ENCODE measurements around the gene CDKAL1. TPM values are rescaled to one million over a fixed set of nuclear protein-coding genes. Genes with fewer than 3 reads are reported as not detected.
"Not testable (repeated sequence)": the region's sequence is repeated elsewhere in the genome, so short reads cannot be mapped to it uniquely, and the experiment has no call there.

Gene CDKAL1
- total RNA-seq, 2 experiments from 2014 or later: 23.5 to 26.9 TPM

GRCh38 chr6:20830576-20830975 is 296.3 kb downstream of the CDKAL1 start:
- POLR2A ChIA-PET: no interaction called here
- no peak for DNase-seq

GRCh38 chr6:20831251-20831650 is 297.0 kb downstream of the CDKAL1 start:
- CTCF ChIA-PET; H3K27ac Mint-ChIP-seq; H3K36me3 Mint-ChIP-seq (ENCODE audit: low read depth); DNase-seq; POLR2A ChIA-PET; H3K4me3 Mint-ChIP-seq; H3K9me3 Mint-ChIP-seq; H3K27me3 Mint-ChIP-seq: not testable (repeated sequence)
- H3K4me1 Mint-ChIP-seq: peaks cover 20% of the 10 kb centered on the region

More at GRCh38 chr6:20830576-20830975, 296.3 kb downstream of the CDKAL1 start:
- Mint-ChIP-seq H3K27me3 (no peaks in the 10 kb centered on the region), H3K4me3 (no peak overlapping the region), H3K4me1 (peaks cover 16% of the 10 kb centered on the region), H3K27ac (no peak overlapping the region), H3K36me3 (ENCODE audit: low read depth) (peaks cover 5% of the 10 kb centered on the region), H3K9me3 (peaks cover 3% of the 10 kb centered on the region)
- CTCF ChIA-PET: no interaction called here

GRCh38 chr6:20833881-20834515 is 299.7 kb downstream of the CDKAL1 start:
- ChIA-PET CTCF (interaction anchor here (1.1 kb wide), 1 partner anchor 697 kb away, joined by 3 read pairs; no protein-coding TSS in a partner anchor), POLR2A (no interaction called here)
- Mint-ChIP-seq H3K27me3 (no peaks in the 10 kb centered on the region), H3K4me3 (no peak overlapping the region), H3K4me1 (peaks cover 38% of the 10 kb centered on the region), H3K27ac (no peak overlapping the region), H3K9me3 (peaks cover 3% of the 10 kb centered on the region), H3K36me3 (ENCODE audit: low read depth) (peaks cover 18% of the 10 kb centered on the region)
- DNase-seq: no peak

- H3K4me3 Mint-ChIP-seq: no peak overlapping the region
- H3K27ac Mint-ChIP-seq: no peak overlapping the region
- peaks cover 47% of the 10 kb centered on the region for H3K4me1 Mint-ChIP-seq
- no peak for DNase-seq
- no peaks in the 10 kb centered on the region for H3K27me3 Mint-ChIP-seq
- H3K36me3 Mint-ChIP-seq (ENCODE audit: low read depth): peaks cover 18% of the 10 kb centered on the region
- POLR2A ChIA-PET: no interaction called here
- CTCF ChIA-PET: interaction anchor here (1.1 kb wide), 1 partner anchor 11 kb away, joined by 4 read pairs; no protein-coding TSS in a partner anchor
- H3K9me3 Mint-ChIP-seq: peaks cover 2% of the 10 kb centered on the region
Measured at GRCh38 chr6:20835315-20836010, 301.2 kb downstream of the CDKAL1 start.

DNA sequence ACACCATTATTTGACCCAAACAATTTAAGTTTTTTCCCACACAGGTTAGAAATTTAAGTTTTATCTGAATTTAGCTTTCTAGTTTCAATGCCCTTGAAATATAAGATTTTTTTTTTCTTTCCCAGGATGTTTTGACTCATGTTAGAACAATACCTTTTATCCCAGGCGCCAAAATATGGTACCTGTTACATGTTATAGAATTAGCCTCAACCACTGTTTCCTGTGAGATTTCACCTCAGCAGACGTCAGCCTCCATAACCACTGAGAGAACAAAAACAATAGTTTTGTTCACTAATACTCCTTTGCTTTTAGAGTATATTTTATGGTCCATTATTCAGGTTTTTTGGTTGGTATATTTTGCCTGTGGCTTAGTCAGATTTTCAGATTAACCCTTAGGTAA is 302.9 kb downstream of the CDKAL1 start:
- H3K27ac Mint-ChIP-seq: peak overlapping the region; percentile 34
- no peaks in the 10 kb centered on the region for H3K27me3 Mint-ChIP-seq
- no peak overlapping the region for H3K4me3 Mint-ChIP-seq
- H3K4me1 Mint-ChIP-seq: peaks cover 54% of the 10 kb centered on the region
- CTCF ChIA-PET: no interaction called here
- DNase-seq: peak; percentile 26
- H3K9me3 Mint-ChIP-seq: peaks cover 2% of the 10 kb centered on the region
- H3K36me3 Mint-ChIP-seq (ENCODE audit: low read depth): peaks cover 17% of the 10 kb centered on the region
- POLR2A ChIA-PET: no interaction called here

- Mint-ChIP-seq H3K36me3 (ENCODE audit: low read depth) (peaks cover 15% of the 10 kb centered on the region), H3K27me3 (no peaks in the 10 kb centered on the region), H3K4me1 (peaks cover 52% of the 10 kb centered on the region), H3K9me3 (peaks cover 2% of the 10 kb centered on the region), H3K4me3 (no peak overlapping the region), H3K27ac (no peak overlapping the region)
- CTCF ChIA-PET: no interaction called here
- DNase-seq: no peak
- POLR2A ChIA-PET: no interaction called here
Measured at GRCh38 chr6:20838113-20838512, 303.9 kb downstream of the CDKAL1 start.

GRCh38 chr6:20839630-20840029 is 305.4 kb downstream of the CDKAL1 start:
- Mint-ChIP-seq H3K4me3 (no peak overlapping the region), H3K27ac (no peak overlapping the region), H3K4me1 (peaks cover 38% of the 10 kb centered on the region), H3K9me3 (peaks cover 2% of the 10 kb centered on the region), H3K36me3 (ENCODE audit: low read depth) (peaks cover 17% of the 10 kb centered on the region), H3K27me3 (no peaks in the 10 kb centered on the region)
- ChIA-PET POLR2A (no interaction called here), CTCF (interaction anchor here (1.2 to 1.8 kb wide), 2 partner anchors 13 to 362 kb away, joined by 3 to 5 read pairs; no protein-coding TSS in a partner anchor)
- DNase-seq: no peak

- no peak for DNase-seq
- no peaks in the 10 kb centered on the region for H3K27me3 Mint-ChIP-seq
- no peak overlapping the region for H3K4me3 Mint-ChIP-seq
- H3K9me3 Mint-ChIP-seq: peaks cover 2% of the 10 kb centered on the region
- ChIA-PET CTCF (no interaction called here), POLR2A (no interaction called here)
- H3K36me3 Mint-ChIP-seq (ENCODE audit: low read depth): peaks cover 17% of the 10 kb centered on the region
- no peak overlapping the region for H3K27ac Mint-ChIP-seq
- peaks cover 38% of the 10 kb centered on the region for H3K4me1 Mint-ChIP-seq
Measured at GRCh38 chr6:20840675-20841074, 306.4 kb downstream of the CDKAL1 start.

- H3K9me3 Mint-ChIP-seq: peaks cover 2% of the 10 kb centered on the region
- DNase-seq: no peak
- POLR2A ChIA-PET: no interaction called here
- peaks cover 15% of the 10 kb centered on the region for H3K36me3 Mint-ChIP-seq (ENCODE audit: low read depth)
- no peaks in the 10 kb centered on the region for H3K27me3 Mint-ChIP-seq
- no peak overlapping the region for H3K27ac Mint-ChIP-seq
- CTCF ChIA-PET: no interaction called here
- no peak overlapping the region for H3K4me3 Mint-ChIP-seq
- H3K4me1 Mint-ChIP-seq: peaks cover 33% of the 10 kb centered on the region
Measured at GRCh38 chr6:20841806-20842205, 307.5 kb downstream of the CDKAL1 start.

DNA sequence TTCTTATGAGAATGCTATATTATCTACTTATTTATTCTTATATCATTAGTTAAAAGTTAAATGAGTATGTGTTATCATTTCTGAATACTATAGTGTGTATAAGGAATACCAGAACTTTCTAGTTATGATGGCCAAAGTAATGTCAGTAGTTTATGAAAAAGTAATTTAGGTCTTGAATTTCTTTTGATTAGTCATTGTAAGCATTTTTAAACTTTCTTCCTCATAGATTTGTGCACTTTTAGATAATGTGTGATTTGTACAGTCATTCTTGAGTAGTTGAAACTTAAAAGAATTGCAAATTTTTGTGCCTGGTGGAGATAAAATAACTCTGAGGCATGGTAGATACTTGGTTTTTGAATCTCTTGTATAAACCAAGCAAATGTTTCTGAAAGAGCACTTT is 311.3 kb downstream of the CDKAL1 start:
- POLR2A ChIA-PET: no interaction called here
- Mint-ChIP-seq H3K4me3 (no peak overlapping the region), H3K9me3 (peaks cover 2% of the 10 kb centered on the region), H3K27me3 (no peaks in the 10 kb centered on the region), H3K4me1 (peaks cover 13% of the 10 kb centered on the region), H3K27ac (no peak overlapping the region), H3K36me3 (ENCODE audit: low read depth) (peaks cover 14% of the 10 kb centered on the region)
- CTCF ChIA-PET: no interaction called here
- no peak for DNase-seq

DNA sequence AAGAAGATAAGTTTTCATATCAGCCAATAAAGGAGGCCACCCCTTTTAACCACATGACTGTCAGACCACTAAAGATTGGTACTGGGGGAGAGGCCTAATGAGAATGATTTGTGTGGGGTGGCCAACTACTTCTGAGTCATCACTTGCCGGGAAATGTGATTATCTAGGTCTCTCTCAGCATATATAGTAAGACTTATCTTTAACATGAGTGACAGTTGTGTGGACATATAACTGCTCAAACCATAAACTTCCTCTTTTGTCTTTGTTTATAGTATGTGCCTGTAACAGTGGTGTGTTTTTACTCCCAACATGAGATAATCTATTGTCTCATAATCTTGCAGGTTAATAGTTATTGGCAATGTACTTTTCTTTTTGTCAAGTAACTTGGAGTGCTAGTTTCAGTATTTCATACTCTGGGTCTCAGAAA is 312.4 kb downstream of the CDKAL1 start:
- H3K27ac Mint-ChIP-seq: no peak overlapping the region
- DNase-seq: no peak
- no peak overlapping the region for H3K4me3 Mint-ChIP-seq

DNA sequence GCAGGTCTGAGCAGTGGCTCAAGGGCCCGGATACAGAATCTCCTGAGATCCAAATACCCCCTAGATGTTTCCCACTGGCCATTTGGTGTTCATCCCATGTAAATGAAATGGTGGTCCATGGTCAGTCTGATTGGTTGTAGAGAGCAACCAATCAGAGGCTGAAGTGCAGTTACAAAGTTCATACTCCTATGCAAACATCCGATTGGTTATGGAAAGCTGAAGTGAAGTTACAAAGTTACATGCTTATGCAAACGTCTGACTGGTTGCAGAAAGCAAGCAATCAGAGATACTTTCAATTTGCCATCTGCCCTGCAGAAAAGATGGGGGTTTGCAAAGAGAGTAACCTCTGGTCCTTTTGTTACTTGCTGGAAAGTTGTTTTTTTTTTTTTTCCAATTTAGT is 313.6 kb downstream of the CDKAL1 start:
- no peaks in the 10 kb centered on the region for H3K9me3 Mint-ChIP-seq
- DNase-seq: no peak
- ChIA-PET CTCF (no interaction called here), POLR2A (no interaction called here)
- H3K27me3 Mint-ChIP-seq: no peaks in the 10 kb centered on the region
- no peak overlapping the region for H3K27ac Mint-ChIP-seq
- H3K4me1 Mint-ChIP-seq: peaks cover 7% of the 10 kb centered on the region
- H3K36me3 Mint-ChIP-seq (ENCODE audit: low read depth): peaks cover 12% of the 10 kb centered on the region
- H3K4me3 Mint-ChIP-seq: no peak overlapping the region

More for the DNA sequence above, 312.4 kb downstream of the CDKAL1 start:
- Mint-ChIP-seq H3K4me1 (peaks cover 9% of the 10 kb centered on the region), H3K36me3 (ENCODE audit: low read depth) (peaks cover 14% of the 10 kb centered on the region), H3K9me3 (peaks cover 2% of the 10 kb centered on the region), H3K27me3 (no peaks in the 10 kb centered on the region)
- ChIA-PET CTCF (no interaction called here), POLR2A (no interaction called here)

DNA sequence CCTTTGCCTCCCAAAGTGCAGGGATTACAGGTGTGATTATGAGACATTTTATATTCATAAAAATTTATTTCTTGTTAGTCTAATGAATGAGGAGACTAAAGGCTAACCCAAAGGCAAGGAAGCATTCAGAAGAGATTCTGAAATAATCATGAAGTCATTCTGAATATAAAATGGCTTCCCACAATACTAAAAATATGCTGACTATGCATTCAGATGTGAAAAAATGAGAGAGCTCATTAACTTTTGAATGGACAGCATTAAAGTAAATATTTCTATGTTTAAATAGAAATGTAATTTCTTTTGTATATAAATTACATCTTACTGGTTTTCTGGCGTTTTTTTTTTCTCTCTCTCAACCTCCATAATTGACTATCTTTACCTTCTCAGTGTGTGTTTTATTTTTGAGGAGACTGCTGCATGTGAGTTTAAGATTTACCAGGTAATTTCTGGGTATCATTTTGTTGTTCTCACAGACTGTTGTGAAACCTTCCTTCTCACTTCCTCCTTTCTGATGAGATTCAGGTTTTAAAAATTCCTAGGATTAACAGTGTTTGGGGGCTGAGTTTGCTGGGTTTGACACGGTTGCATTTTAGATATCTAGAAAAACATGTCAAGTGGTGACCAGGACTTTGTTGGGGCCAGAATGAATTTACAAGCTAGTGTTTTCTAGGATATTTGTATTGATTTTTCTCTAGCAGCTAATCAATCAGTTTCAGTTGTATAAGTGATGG is 316.6 kb downstream of the CDKAL1 start:
- no peak for DNase-seq
- Mint-ChIP-seq H3K9me3 (no peaks in the 10 kb centered on the region), H3K4me1 (peaks cover 7% of the 10 kb centered on the region), H3K27me3 (no peaks in the 10 kb centered on the region), H3K36me3 (ENCODE audit: low read depth) (peaks cover 10% of the 10 kb centered on the region), H3K4me3 (no peak overlapping the region), H3K27ac (no peak overlapping the region)
- ChIA-PET POLR2A (no interaction called here), CTCF (no interaction called here)
